Duodenal mucosa (tissue), 2 donors: ENCODE measurements around the gene HOMER2.
"Not testable (repeated sequence)": the region's sequence is repeated elsewhere in the genome, so short reads cannot be mapped to it uniquely, and the experiment has no call there.

Experiments
- H3K27ac ChIP-seq: one replicate; pipeline ENCODE4 v1.7.0; 2013; ENCODE audit warnings: low read depth, low read length
- H3K27me3 ChIP-seq, 2 donors: one replicate each; pipeline ENCODE4 v1.7.0; 2013; ENCODE audit warnings: low read length in 2 of 2, control low read depth in 1 of 2; ENCODE audit not compliant: insufficient read depth in 2 of 2, control insufficient read depth in 1 of 2
- H3K36me3 ChIP-seq, 2 donors: one replicate each; pipeline ENCODE4 v1.7.0; 2013; ENCODE audit warnings: low read length in 2 of 2, control low read depth in 1 of 2; ENCODE audit not compliant: insufficient read depth in 2 of 2, control insufficient read depth in 1 of 2
- H3K4me1 ChIP-seq, 2 donors: one replicate each; pipeline ENCODE4 v1.7.0; 2013; ENCODE audit warnings: low read length in 2 of 2, control low read depth in 1 of 2; ENCODE audit not compliant: insufficient read depth in 2 of 2, control insufficient read depth in 1 of 2
- H3K4me3 ChIP-seq, 2 donors: one replicate each; pipeline ENCODE4 v1.7.0; 2013; ENCODE audit warnings: low read length in 2 of 2, low read depth in 1 of 2
- H3K9ac ChIP-seq, 2 donors: one replicate each; pipeline ENCODE4 v1.7.0; 2013; ENCODE audit warnings: low read length in 2 of 2, low read depth in 1 of 2
- H3K9me3 ChIP-seq, 2 donors: one replicate each; pipeline ENCODE4 v1.7.0; 2013; ENCODE audit warnings: low read length in 2 of 2, control low read depth in 1 of 2; ENCODE audit not compliant: control insufficient read depth in 1 of 2

HOMER2 gene

GRCh38 chr15:82946155-82946701, 6.3 kb downstream of the HOMER2 start:
- Histone ChIP-seq H3K27me3 (peaks cover 3 to 14% of the 10 kb centered on the region in 2 donors), H3K4me1 (peaks cover 0 to under 1% of the 10 kb centered on the region in 2 donors), H3K4me3 (no peak overlapping the region), H3K9ac (no peak overlapping the region), H3K9me3 (no peaks in the 10 kb centered on the region), H3K36me3 (no peaks in the 10 kb centered on the region), H3K27ac (no peak overlapping the region)

GRCh38 chr15:82945326-82945725, 7.2 kb downstream of the HOMER2 start:
- Histone ChIP-seq H3K27me3 (peaks cover 3 to 9% of the 10 kb centered on the region in 2 donors), H3K4me1 (no peaks in the 10 kb centered on the region), H3K9me3 (no peaks in the 10 kb centered on the region), H3K4me3 (no peak overlapping the region), H3K9ac (no peak overlapping the region), H3K36me3 (no peaks in the 10 kb centered on the region), H3K27ac (no peak overlapping the region)

GRCh38 chr15:82944821-82945220, 7.7 kb downstream of the HOMER2 start:
- H3K36me3 ChIP-seq = no peaks in the 10 kb centered on the region
- H3K27ac ChIP-seq = no peak overlapping the region
- H3K9ac ChIP-seq = no peak overlapping the region
- H3K4me3 ChIP-seq = no peak overlapping the region
- no peaks in the 10 kb centered on the region for H3K4me1 ChIP-seq
- H3K9me3 ChIP-seq = no peaks in the 10 kb centered on the region
- peaks cover 1 to 6% of the 10 kb centered on the region in 2 donors for H3K27me3 ChIP-seq

GRCh38 chr15:82944056-82944455, 8.5 kb downstream of the HOMER2 start:
- no peaks in the 10 kb centered on the region for H3K4me1 ChIP-seq
- no peak overlapping the region for H3K4me3 ChIP-seq
- H3K36me3 ChIP-seq = no peaks in the 10 kb centered on the region
- H3K9me3 ChIP-seq = no peaks in the 10 kb centered on the region
- H3K27ac ChIP-seq = no peak overlapping the region
- no peak overlapping the region for H3K9ac ChIP-seq
- no peaks in the 10 kb centered on the region for H3K27me3 ChIP-seq

GRCh38 chr15:82943176-82943575, 9.3 kb downstream of the HOMER2 start:
- Histone ChIP-seq H3K4me3 (no peak overlapping the region), H3K9ac (no peak overlapping the region), H3K4me1 (no peaks in the 10 kb centered on the region), H3K36me3 (no peaks in the 10 kb centered on the region), H3K27me3 (no peaks in the 10 kb centered on the region), H3K27ac (no peak overlapping the region), H3K9me3 (no peaks in the 10 kb centered on the region)

- H3K9ac ChIP-seq = no peak overlapping the region
- H3K9me3 ChIP-seq = no peaks in the 10 kb centered on the region
- no peaks in the 10 kb centered on the region for H3K36me3 ChIP-seq
- H3K4me1 ChIP-seq = no peaks in the 10 kb centered on the region
- no peaks in the 10 kb centered on the region for H3K27me3 ChIP-seq
- H3K27ac ChIP-seq = no peak overlapping the region
- H3K4me3 ChIP-seq = no peak overlapping the region
Measured at GRCh38 chr15:82942691-82943090, 9.8 kb downstream of the HOMER2 start.

- H3K36me3 ChIP-seq, H3K27ac ChIP-seq, H3K27me3 ChIP-seq, H3K9me3 ChIP-seq, H3K4me3 ChIP-seq, H3K9ac ChIP-seq, H3K4me1 ChIP-seq: not testable (repeated sequence)
Measured at GRCh38 chr15:82939678-82940077, 12.8 kb downstream of the HOMER2 start.

- no peaks in the 10 kb centered on the region for H3K9me3 ChIP-seq
- no peaks in the 10 kb centered on the region for H3K27me3 ChIP-seq
- H3K9ac ChIP-seq = no peak overlapping the region
- H3K4me1 ChIP-seq = no peaks in the 10 kb centered on the region
- no peak overlapping the region for H3K27ac ChIP-seq
- no peak overlapping the region for H3K4me3 ChIP-seq
- H3K36me3 ChIP-seq = no peaks in the 10 kb centered on the region
Measured at GRCh38 chr15:82937712-82938058, 14.8 kb downstream of the HOMER2 start.

- Histone ChIP-seq H3K27ac (no peak overlapping the region), H3K4me1 (no peaks in the 10 kb centered on the region)
Measured at GRCh38 chr15:82936966-82937711, 15.4 kb downstream of the HOMER2 start.

GRCh38 chr15:82935382-82935781, 17.1 kb downstream of the HOMER2 start:
- H3K27me3 ChIP-seq = no peaks in the 10 kb centered on the region
- H3K4me1 ChIP-seq = no peaks in the 10 kb centered on the region
- H3K9ac ChIP-seq = no peak overlapping the region
- H3K36me3 ChIP-seq = no peaks in the 10 kb centered on the region
- no peaks in the 10 kb centered on the region for H3K9me3 ChIP-seq
- no peak overlapping the region for H3K4me3 ChIP-seq
- H3K27ac ChIP-seq = no peak overlapping the region

More at GRCh38 chr15:82936966-82937711, 15.4 kb downstream of the HOMER2 start:
- H3K9ac ChIP-seq = no peak overlapping the region
- H3K4me3 ChIP-seq = no peak overlapping the region
- no peaks in the 10 kb centered on the region for H3K36me3 ChIP-seq
- no peaks in the 10 kb centered on the region for H3K27me3 ChIP-seq
- H3K9me3 ChIP-seq = no peaks in the 10 kb centered on the region
